Fibroblast of skin of left quadriceps (primary cell): ENCODE results near the gene RNASE13.
A peak's percentile ranks its signal among the peaks of the same experiment; 100 is the strongest.
"Not testable (repeated sequence)": the region's sequence is repeated elsewhere in the genome, so short reads cannot be mapped to it uniquely, and the experiment has no call there.

Source experiments
- DNase-seq, 2 experiments: peaks; one replicate each; pipeline ENCODE4 v3.0.0-alpha.2; 2013; ENCODE audit warnings: low read depth in 2 of 2

Gene RNASE13

DNA sequence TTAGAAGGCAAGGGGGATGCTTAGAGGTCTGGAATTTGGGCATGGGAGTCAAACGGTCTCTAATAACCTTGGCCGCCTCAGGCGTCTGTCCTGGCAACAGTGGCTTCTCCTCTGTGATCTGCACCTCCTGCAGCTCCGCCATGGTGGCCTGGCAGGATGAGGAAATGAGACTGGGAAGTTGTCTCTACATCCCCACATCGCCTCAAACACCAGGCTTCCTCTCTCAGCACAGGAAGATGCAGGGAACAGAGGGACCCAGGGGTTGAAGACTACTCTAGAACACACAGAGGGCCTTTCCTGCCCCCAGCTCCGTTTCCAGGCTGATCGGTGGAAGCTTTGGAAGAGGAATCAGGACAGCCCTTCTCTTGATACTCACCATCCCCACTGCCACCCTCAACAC, 11.4 kb downstream of the RNASE13 start:
- no peak for DNase-seq

DNA sequence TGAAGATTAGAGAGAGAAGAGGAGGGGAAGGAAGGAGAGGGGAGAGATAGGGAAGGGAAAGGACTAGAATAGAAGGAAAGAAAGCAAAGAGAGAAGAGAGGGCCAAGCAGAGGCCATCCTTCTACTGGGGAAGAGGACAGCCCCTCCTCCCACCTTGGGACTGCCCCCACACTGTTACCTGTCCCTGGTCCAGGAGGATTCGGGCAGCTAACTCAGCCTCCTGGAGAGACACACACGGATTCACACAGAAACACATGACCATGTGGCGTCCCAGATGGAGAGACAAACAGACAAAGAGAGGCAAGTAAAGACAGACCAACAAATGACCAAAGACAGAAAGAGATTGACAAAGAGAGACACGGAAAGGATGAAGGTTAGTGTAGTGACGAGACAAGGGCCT, 11.9 kb downstream of the RNASE13 start:
- DNase-seq: no peak

DNA sequence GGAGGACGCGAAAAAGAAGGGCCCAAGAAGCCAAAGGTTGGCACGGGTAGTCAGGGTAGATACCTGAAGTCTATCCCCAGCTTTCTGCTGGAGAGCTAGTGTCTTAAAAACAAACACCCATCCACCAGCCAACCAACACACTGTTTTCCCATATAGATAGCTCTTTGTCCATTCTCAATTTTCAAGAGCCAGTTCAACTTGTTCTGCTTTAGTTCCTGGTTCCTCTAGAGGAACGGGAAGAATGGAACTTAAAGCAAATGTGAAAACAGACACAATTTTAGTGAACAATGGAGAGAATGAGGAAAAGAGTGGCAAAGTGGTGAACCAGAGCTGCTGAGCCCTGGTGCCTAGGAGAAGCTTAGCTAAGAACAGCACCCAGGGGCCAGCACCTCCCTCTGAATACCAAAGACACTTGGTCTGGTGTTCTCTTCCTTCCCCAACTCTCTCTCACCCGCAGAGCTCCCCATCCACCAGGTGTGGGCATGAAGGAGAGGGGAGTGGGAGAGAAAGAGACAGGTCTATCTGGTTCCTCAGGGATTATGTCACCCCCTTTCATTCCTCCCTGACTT, 13.5 kb downstream of the RNASE13 start:
- no peak for DNase-seq

DNA sequence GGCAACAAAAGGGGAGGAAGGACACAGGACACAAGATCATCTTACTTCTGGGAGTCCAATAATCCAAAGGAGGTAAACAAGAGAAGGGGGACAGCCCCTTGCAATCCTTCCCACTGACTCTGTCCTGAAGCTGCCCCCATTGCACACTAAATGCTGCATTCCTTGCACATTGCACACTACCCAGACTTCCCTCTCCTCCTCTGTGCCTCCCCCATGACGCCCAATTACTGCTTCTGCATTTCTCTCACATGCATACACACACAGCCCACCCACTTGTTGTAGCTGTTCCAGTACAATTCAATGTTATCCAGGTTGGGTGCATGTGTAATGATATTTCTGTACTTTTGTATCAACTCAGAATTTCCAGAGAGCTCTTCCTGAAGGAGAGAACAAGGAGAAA, 15.2 kb downstream of the RNASE13 start:
- DNase-seq: no peak

DNA sequence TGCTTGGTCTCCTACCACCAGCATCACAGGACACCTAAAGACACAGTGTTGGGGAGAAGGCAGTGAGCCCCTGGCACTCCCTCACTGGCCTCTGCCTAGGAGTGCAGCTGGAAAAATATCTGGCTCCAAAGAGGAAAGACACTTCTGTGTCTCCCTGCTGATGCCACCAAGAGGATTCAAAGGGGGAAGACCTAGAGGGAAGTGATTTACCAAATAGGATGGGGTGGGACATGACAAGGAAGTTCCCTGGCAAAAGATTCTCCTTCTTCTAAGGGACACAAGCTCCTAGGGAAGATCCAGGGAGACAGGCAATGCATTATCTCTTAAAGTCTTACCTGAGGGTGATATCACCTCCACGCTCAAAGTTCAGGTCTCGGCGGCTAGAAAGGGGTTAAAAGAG, 15.8 kb downstream of the RNASE13 start:
- no peak for DNase-seq

DNA sequence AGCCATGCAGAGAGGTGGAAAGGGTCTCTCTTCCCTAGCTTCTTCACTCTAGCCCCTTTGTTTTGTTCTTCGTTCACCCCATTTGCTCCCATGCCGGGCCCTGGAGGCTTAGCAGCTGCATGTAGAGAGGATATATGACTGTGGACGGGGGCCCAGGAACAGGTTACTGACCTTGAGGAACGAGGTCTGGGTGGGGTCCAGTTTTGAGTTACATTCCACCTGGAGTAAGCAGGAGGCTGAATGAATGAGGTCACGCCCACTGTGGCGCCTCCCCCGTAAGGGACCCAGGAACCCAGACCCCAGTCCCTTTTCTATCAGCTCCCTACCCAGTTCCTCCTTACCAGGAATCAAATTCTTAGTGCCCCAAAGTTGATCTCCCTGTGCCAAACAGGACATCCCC, 16.3 kb downstream of the RNASE13 start:
- DNase-seq: no peak

DNA sequence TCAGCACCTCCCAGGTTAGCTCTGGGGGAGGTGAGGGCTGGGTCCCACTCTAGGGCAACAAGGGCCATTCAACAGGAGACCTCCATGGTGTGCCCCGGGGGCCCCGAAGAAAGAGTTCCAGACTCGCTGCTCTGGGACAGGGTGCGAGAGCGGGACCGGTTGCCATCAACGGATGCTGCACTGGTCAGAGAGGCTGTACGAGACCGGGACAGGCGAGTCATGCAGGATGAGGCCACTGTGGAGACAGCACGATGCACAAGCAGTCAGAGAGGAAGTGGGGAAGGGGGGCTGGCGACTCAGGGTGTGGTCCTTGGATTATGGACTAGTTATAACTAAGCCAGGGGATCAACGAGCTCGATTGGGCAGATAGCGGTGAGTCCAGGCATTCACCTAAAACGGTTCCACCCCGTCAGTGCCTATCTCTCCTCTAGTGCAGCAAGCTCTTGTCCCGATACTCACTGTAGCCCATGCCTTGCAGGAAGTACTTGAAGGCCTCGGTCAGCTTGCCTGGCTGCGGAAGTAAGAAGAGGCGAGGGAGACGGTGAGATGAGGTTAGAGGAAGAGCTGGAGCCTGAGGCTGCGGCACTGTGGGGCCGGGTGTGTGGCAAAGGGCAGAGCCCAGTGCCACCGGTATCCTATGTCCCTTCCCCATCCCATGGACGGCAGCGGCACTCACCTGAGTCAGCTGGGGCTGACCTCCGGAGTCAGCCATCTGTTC, 16.9 kb downstream of the RNASE13 start:
- no peak for DNase-seq

DNA sequence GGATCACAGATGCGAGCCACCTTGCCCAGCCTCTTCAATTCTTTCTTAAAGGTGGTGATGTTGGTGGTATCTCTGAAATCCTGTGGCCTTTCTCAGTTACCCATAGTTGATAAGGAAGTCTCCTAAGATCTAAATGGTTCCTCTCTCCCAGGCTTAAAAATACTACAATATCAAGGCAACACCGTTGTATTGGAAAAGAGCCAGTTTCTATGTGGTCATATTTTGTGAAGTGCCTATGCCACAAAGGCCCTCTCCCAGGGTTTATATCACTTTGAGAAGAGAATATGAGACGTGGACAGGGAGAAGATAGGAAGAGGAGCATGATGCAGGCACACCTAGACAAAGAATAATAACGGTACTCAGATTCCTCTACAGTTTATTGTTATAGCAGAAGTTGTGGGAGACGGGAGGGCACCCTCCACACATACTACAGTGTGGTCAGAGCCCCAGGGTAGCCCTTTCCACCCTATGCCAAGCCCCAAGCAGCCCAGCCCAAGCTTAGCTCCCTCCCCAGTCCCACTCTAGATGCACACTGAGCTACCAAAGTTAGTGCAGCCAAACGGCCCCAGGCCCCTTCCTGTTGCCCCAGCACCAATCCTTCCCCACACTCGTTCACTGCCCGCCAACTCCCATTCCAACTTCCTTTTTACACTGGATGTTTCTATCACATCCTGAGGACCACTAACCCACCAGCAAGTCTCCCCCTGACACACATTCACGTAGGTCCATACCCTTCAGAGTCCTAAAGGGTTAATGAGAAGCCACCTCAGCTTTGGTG, 18.0 kb downstream of the RNASE13 start:
- DNase-seq: no peak

DNA sequence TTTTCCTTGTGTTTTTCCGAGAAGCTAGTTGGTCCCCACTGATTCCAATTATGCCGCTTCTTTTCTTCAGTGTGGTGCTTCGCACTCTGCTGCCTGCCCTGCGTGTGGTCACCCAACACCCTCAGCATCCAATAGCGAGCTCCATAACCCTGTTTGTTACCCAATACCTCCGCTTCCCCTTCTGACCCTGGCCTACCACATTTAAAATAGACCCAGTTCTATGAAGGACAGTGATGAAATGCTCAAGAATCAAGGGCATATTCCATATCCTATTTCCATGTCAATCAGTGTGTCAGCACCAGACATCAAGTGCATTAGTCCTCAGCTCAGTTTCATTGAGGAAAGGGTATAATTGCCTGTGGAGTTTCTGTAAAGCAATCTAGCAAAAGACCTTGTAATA, 19.3 kb downstream of the RNASE13 start:
- DNase-seq: no peak

DNA sequence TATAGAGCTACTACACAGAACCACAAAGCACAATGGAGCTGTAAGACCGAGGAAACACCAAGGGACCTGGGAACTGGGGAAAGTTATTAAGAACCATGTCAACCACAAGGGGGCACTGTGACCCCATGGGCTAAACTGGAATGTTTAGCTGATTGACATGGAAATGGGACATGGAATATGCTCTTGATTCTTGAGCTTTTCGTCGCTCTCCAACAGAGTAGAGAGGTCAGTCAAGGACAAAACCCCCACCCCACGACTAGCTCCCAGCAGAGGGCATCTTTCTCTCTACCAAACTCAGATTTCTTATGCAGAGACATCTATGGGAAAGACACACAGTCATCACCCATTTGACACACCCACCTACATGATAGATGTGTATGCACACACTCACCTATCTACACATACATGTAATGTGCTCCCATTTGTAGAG, 19.8 kb downstream of the RNASE13 start:
- DNase-seq: peak; percentile 56

DNA sequence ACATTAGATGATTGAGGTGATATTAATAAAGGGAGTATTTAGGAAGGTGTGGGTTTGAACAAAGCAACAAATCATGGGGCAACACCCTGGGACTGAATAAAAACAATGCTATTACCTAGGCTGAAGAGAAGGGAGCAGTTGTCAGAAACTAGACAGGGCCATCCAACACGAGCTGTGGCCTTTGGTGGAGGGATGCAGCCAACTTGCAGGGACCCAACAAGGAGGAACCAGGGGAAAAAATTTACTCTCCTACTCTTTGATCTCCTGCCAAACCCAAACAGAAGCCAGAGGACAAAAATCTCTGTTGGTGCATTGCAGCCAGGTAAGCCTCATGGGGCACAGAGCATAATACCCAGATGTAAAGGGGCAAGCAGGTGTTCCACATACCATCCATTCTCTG, 23.5 kb downstream of the RNASE13 start:
- DNase-seq: no peak

DNA sequence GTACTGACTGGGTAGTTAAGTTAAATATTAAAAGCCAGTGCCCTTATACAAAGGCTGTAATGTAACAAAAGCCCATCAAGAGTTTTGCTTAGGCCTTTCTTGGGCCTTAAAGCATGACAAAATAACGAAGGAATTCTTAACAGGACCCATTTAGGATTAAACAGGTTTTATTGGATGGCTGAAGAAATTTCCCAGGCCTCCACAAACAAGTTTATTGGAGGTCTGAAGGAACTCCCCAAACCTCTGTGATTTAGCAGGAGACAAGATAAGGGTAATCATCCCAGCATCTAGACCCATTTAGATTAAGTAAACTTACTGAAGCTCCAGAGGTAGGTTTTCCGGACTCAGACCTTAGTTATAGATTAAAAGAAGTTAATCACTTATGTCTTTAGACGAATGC, 24.9 kb downstream of the RNASE13 start:
- DNase-seq: not testable (repeated sequence)

DNA sequence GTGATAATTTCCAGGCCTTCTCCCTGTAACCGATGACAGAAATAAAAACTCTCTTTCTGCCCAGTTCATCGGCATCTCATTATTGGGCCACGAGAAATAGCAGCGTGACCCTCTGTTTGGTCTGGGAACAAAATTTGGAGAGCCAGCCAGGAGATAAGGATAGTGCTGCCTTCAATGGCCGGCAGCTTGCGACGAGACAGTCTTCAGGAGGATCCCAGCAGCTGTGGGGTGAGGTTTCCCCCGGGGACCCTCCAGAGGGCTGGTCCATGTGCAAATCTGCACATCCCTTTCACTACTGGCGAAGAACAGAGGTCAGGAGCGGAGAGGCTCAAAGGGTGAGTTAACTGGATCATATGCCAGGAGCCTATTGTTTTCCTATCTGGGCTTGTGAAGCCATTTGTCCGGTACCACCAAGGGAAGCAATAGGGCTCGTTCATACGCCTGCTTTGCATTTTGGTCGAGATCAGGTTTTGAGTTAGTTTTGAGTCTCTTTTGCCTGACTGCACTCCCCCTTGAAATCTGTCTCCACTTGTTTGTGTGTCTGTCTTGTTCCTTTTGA, 30.7 kb downstream of the RNASE13 start:
- no peak for DNase-seq

DNA sequence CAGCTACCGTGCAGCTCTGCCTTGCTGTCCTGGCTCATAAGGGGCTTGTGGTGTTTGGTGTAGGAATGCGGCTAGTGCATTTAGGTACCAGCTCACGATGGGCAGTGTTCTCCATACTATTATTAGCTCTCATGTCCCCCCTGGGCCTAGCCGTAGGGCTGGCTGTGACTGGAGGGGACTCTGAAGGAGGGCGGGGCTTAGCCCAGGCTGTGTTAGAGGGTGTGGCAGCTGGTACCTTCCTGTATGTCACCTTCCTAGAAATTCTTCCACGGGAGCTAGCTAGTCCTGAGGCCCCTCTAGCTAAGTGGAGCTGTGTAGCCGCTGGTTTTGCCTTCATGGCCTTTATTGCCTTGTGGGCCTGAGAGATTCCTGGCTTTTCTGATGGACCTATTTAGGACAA, 33.4 kb downstream of the RNASE13 start:
- DNase-seq: no peak

DNA sequence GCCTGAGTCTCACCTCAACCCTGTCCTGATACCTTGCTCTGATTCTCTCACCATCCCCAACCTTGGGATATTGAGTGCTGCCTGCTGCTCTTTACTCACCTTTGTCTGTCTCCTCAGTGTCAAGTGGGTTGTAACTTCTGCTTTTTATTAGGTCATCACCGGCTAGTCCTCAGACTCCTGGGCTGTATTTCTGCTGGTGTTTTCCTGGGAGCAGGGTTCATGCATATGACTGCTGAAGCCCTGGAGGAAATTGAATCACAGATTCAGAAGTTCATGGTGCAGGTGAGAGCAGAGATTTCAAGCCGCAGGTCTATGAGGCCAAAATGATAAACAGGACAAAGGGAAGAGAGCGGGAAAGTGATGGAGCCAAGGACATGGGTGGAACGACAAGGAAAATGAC, 35.0 kb downstream of the RNASE13 start:
- DNase-seq: no peak

DNA sequence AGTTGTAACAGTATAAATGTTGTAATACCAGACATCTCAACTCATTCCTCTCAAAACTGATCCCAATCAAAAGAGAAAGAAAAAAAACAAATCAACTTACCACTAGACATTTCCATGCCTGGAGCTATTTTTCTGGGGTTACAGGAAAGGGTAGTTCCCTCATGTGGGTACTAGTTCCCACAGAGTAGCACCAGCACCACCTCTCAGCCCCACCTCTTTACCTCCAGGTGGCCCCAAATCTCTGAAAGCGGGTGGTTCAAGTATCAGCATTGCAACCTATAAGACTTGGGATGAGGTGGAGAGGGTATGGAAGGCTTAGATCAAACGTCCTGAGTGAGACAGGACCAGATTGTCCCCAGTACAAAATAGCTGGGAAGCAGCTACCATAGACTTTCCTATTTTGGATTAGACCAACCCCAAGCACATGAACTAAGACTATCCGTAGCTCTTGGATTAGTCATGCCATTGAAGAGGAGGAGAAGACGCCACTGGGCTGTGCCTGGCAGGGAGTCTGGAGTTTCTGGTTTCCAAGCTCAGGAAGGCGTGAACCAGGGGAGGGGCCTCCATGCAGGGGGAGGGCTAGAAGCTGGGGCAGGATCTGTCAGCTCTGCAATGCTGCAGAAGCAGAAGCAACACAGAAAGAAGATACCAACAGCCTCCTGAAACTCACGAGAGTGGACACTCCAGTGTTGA, 35.8 kb downstream of the RNASE13 start, which contains the start of gene SLC39A2:
SLC39A2 (plus strand) TSS at position 620 of the 693 bp plus-strand sequence. CDS start 154 bp downstream, outside the sequence.
- peak; percentile 32 to 37 for DNase-seq

DNA sequence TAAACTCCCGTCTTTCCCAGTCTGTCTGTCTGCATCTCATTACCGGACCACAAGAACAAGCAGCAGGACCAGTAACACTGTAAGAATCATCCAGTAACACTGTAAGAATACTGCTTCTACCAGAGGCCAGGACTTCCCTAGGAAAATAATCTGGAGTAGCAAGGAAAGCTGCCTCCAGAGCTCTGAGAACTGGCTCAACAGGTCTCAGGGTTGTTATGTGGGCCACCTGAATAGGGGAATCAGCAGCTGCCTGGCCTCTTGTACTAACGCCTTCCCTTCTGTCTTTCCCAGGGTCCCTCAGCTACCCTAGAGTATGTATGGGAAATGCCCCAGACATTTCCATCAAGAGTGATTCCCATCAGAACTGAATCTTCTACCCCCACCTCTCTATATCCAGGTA, 36.5 kb downstream of the RNASE13 start:
- DNase-seq: no peak

DNA sequence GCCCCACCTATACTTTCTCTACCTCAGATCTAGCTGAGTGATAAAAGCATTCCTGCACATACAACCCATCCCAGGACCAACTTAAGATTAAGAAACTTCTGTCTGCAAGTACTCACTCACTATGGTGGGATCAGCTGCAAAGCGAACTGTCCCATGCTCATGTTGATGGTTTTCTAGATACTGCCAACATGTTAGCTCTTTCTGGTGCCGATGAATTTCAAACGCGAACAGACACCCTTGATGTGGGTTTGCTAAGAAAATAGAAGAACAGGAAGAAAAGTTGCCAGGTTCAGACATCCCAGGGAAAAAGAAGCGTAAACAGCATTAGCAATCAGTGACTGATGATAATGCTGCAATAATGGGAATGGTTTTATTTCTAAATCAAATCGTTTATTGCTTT, 37.0 kb downstream of the RNASE13 start:
- DNase-seq: no peak

DNA sequence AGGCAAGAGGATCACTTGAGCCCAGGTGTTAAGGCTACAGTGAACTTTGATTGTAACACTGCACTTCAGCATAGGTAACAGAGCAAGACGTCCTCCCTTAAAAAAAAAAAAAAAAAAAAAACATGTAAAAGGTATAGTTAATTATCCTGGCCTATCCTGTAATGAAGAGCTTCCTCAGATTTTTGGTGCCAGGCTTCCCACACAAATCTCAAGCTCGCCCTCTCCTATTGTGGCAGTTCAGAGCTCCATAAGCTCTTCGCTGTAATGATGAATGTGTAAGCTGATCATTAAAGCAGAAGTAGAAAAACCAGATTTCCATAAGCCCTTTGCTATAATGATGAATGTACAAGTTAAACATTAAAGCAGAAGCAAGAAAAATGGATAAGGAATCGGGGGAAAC, 37.5 kb downstream of the RNASE13 start:
- no peak for DNase-seq

DNA sequence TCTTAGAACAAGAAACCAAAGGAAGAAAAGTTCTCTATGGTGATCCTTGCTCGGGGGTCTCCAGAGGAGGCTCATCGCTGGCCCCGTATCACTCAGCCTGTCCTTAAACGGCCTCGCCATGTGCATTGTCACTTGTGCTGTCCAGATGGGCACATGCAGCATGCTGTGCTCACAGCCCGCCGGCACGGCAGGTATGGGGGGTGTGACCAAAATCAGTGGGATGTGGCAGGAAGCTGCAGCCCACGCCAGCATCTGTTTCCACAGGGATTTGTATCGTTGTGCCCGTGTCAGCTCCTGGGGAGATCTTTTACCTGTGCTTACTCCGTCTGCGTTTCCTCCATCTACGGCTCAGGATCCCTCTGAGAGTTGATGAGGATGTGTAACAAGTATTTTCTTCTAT, 38.1 kb downstream of the RNASE13 start:
- no peak for DNase-seq

DNA sequence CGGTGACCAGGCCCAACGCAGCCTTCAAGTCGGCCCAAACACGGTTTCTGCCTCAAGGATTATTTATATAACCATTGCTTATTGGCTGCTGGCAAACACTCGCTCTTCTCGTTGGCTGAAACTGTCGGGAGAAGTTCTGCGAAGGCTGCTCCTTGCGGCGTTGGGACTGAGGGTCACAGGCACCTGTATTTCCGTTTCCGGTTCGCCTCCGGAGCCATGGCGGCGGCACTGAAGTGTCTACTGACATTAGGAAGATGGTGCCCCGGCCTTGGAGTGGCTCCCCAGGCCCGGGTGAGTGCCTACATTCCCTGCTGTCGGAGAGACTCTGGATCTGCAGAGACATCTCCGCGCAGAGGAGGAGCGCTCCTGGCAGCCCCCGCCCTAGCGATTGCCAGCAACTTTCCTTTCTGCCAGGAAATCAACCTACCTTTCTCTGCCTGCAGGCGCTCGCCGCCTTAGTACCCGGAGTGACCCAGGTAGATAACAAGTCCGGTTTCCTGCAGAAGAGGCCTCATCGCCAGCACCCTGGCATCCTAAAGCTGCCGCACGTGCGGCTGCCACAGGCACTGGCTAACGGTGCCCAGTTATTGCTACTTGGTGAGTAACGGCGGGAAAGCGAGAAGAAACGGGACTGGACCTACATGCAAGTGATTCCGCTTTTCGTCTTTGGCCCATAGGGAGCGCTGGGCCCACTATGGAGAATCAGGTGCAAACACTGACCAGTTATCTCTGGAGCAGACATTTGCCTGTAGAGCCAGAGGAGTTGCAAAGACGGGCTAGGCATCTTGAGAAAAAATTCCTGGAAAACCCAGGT, 44.6 kb downstream of the RNASE13 start, which contains the start of gene METTL17:
METTL17 (plus strand) TSS at position 194 of the 814 bp plus-strand sequence; CDS start at position 217, 23 bp downstream.
- peak; percentile 94 to 95 for DNase-seq
